Endodermal cell (in vitro differentiated cells): Measurements from ENCODE around the gene RFC4. TPM values are rescaled to one million over a fixed set of nuclear protein-coding genes. Genes with fewer than 3 reads are reported as not detected.

Source experiments
- DNase-seq: peaks from one replicate; pipeline ENCODE4 v3.0.0-alpha.2; 2017
- H3K27ac ChIP-seq: 2 replicates; pipeline ENCODE4 v1.5.1; 2013; ENCODE audit warnings: mild to moderate bottlenecking, low read depth, low read length, moderate library complexity
- H3K27me3 ChIP-seq: 2 replicates; pipeline ENCODE4 v1.6.1; 2013; ENCODE audit warnings: mild to moderate bottlenecking, low read length, moderate library complexity; ENCODE audit not compliant: insufficient read depth, control insufficient read depth, poor library complexity, severe bottlenecking
- H3K36me3 ChIP-seq: 2 replicates; pipeline ENCODE4 v1.7.0; 2013; ENCODE audit warnings: mild to moderate bottlenecking, low read length, moderate library complexity; ENCODE audit not compliant: control insufficient read depth, insufficient read depth
- H3K4me1 ChIP-seq: one replicate; pipeline ENCODE4 v1.7.0; 2013; ENCODE audit warnings: low read length; ENCODE audit not compliant: control insufficient read depth, insufficient read depth
- H3K4me3 ChIP-seq: 2 replicates; pipeline ENCODE4 v1.5.1; 2013; ENCODE audit warnings: mild to moderate bottlenecking, low read length, moderate library complexity
- H3K9ac ChIP-seq: 2 replicates; pipeline ENCODE4 v1.6.1; 2013; ENCODE audit warnings: mild to moderate bottlenecking, low read length, moderate library complexity; ENCODE audit not compliant: poor library complexity, severe bottlenecking; ENCODE audit errors: extremely low read depth
- H3K9me3 ChIP-seq: 2 replicates; pipeline ENCODE4 v1.6.1; 2013; ENCODE audit warnings: mild to moderate bottlenecking, low read length, moderate library complexity; ENCODE audit not compliant: control insufficient read depth
- H3K27ac Mint-ChIP-seq: 2 replicates; pipeline ENCODE4 v1.8.0; 2020; ENCODE audit warnings: mixed read lengths
- H3K27me3 Mint-ChIP-seq: 2 replicates; pipeline ENCODE4 v1.8.0; 2021; ENCODE audit warnings: mild to moderate bottlenecking, mixed read lengths; ENCODE audit not compliant: insufficient read depth
- H3K36me3 Mint-ChIP-seq: 2 replicates; pipeline ENCODE4 v1.8.0; 2020; ENCODE audit warnings: low read depth, mixed read lengths
- H3K4me1 Mint-ChIP-seq: 2 replicates; pipeline ENCODE4 v1.8.0; 2020; ENCODE audit warnings: mixed read lengths
- H3K4me3 Mint-ChIP-seq: 2 replicates; pipeline ENCODE4 v1.8.0; 2020; ENCODE audit warnings: mild to moderate bottlenecking, moderate library complexity, mixed read lengths
- H3K9me3 Mint-ChIP-seq: 2 replicates; pipeline ENCODE4 v1.8.0; 2020; ENCODE audit warnings: mild to moderate bottlenecking, mixed read lengths
- CTCF ChIP-seq: fragments of 200-600 bp; sonication (generic); conservative IDR thresholded peaks from 2 replicates; pipeline ENCODE4 v1.5.0; 2021; ENCODE audit warnings: antibody characterized with exemption, mild to moderate bottlenecking
- WGBS, 2 experiments: methylation state at CpG; one replicate each; pipeline versions ENCODE4 v1.1.5 to v1.1.7; 2013; ENCODE audit warnings: missing lambda C conversion rate in 2 of 2, mixed read lengths in 1 of 2; ENCODE audit not compliant: insufficient coverage in 1 of 2, insufficient read length in 1 of 2; 5-methylcytosine and 5-hydroxymethylcytosine counted together
- total RNA-seq, 2 donors: library from RNA; stranded (reverse); fragmentation: NEBNext Ultra II Directional in 1 of 2; extraction: Animal tissue kit (Norgen Biotek cat#: 25700) in 1 of 2; gene quantifications; 2 replicates in 1 of 2; 3 replicates in 1 of 2; pipeline ENCODE4 v1.2.1, GENCODE V29; 2021

Gene RFC4
- total RNA-seq, 2 donors from 2014 or later = 57.6 to 111 TPM

GRCh38 chr3:186788482-186789370 lies 17.6 kb downstream of the RFC4 start:
- no peak overlapping the region for H3K27ac ChIP-seq
- H3K36me3 ChIP-seq = peaks cover 89% of the 10 kb centered on the region
- Mint-ChIP-seq H3K4me3 (no peak overlapping the region), H3K27me3 (no peaks in the 10 kb centered on the region), H3K4me1 (peaks cover 15% of the 10 kb centered on the region), H3K9me3 (no peaks in the 10 kb centered on the region), H3K27ac (no peak overlapping the region), H3K36me3 (peaks cover 72% of the 10 kb centered on the region)
- TF ChIP-seq CTCF = no peak
- WGBS, 2 experiments = 88 to 90% methylated on average over 11 to 13 of the region's 13 CpGs
- peak overlapping the region; percentile 100 for H3K9ac ChIP-seq
- peak overlapping the region; percentile 94 for H3K4me3 ChIP-seq
- H3K4me1 ChIP-seq = no peaks in the 10 kb centered on the region
- no peaks in the 10 kb centered on the region for H3K9me3 ChIP-seq
- no peaks in the 10 kb centered on the region for H3K27me3 ChIP-seq
- DNase-seq = no peak

GRCh38 chr3:186787642-186788481 lies 18.4 kb downstream of the RFC4 start:
- H3K4me3 ChIP-seq = peak overlapping the region; percentile 94
- H3K27me3 Mint-ChIP-seq = no peaks in the 10 kb centered on the region
- peak overlapping the region; percentile 17 for H3K27ac Mint-ChIP-seq
- no peaks in the 10 kb centered on the region for H3K4me1 ChIP-seq
- peaks cover 15% of the 10 kb centered on the region for H3K4me1 Mint-ChIP-seq
- H3K9ac ChIP-seq = peak overlapping the region; percentile 100
- no peak for DNase-seq
- peaks cover 71% of the 10 kb centered on the region for H3K36me3 Mint-ChIP-seq
- no peaks in the 10 kb centered on the region for H3K9me3 Mint-ChIP-seq
- no peaks in the 10 kb centered on the region for H3K9me3 ChIP-seq
- TF ChIP-seq CTCF = no peak
- H3K27me3 ChIP-seq = no peaks in the 10 kb centered on the region
- 93 to 96% methylated on average over 14 to 15 of the region's 15 CpGs for WGBS, 2 experiments
- H3K4me3 Mint-ChIP-seq = peak overlapping the region; percentile 99
- peaks cover 81% of the 10 kb centered on the region for H3K36me3 ChIP-seq
- no peak overlapping the region for H3K27ac ChIP-seq

GRCh38 chr3:186786922-186787321 lies 19.4 kb downstream of the RFC4 start:
- H3K9me3 Mint-ChIP-seq = no peaks in the 10 kb centered on the region
- Histone ChIP-seq H3K27me3 (no peaks in the 10 kb centered on the region), H3K27ac (no peak overlapping the region), H3K9me3 (no peaks in the 10 kb centered on the region), H3K36me3 (peaks cover 72% of the 10 kb centered on the region), H3K4me1 (no peaks in the 10 kb centered on the region), H3K9ac (peak overlapping the region; percentile 100), H3K4me3 (peak overlapping the region; percentile 94)
- WGBS, 2 experiments = 96 to 100% methylated on average over 3 of the region's 3 CpGs
- peak overlapping the region; percentile 99 for H3K4me3 Mint-ChIP-seq
- DNase-seq = no peak
- TF ChIP-seq CTCF = no peak
- peaks cover 21% of the 10 kb centered on the region for H3K4me1 Mint-ChIP-seq
- peaks cover 4% of the 10 kb centered on the region for H3K27me3 Mint-ChIP-seq
- peak overlapping the region; percentile 78 for H3K27ac Mint-ChIP-seq
- peaks cover 63% of the 10 kb centered on the region for H3K36me3 Mint-ChIP-seq
